HG02678 (cell line): Measurements from ENCODE around the gene MRPS2.

Source experiments
- ATAC-seq: cut with Tn5 transposase; IDR thresholded peaks from one replicate; pipeline ENCODE4 v1.9.1; 2021; ENCODE audit warnings: mild to moderate bottlenecking, moderate library complexity; ENCODE audit not compliant: unreplicated experiment

The MRPS2 gene

DNA sequence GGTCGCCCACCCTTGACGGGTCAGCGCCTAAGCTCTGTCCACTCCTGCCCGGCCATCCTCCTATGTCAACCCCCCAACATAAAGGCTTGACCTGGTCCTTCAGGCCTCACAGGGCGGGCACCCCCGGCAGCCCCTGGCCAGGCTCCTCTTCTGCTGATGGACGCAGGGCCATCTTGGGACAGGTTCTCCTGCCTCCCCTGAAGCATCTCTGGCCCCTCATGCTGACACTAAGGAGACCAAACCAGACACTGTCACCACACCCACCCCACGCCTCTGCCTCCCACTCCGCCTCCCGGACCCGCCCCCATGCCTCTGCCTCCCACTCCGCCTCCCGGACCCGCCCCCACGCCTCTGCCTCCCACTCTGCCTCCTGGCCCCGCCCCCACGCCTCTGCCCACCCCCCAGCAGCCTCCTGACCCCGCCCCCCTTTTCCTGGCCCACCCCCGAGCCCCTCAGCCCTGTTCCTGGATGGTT, 52.3 kb downstream of the MRPS2 start:
- no peak for ATAC-seq
